ENCODE results near the gene TNFRSF4.

TNFRSF4 gene

DNA sequence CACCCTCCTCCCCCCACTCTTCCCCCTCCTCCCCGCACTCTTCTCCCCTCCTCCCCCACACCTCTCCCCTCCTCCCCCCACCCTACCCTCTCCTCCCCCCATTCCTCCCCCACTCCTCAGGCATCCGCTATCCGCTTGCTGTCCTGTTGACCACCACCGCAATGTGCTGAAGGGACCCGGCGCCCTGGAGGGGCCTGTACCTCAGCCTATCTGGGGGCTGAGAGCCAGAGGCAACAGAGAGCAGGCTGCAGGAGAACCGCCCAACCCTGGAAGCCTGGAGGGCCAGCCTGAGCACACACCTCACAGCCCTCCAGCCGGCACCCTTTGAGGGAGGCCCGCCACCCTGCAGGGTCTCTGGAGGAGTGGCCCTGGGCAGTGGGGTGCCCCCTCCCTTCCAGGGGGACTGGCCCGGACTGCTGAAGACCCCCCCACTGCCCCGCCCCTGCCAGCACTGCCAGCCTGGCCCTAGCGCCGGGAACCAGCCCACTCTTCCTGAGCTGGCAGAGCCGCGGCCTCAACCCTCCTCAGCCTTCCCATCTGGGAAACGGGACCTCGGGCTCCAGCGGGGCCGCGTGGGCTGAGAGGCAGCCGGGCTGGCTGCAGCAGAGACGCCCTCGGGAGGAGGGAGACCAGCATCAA lies 31.3 kb upstream of the TNFRSF4 start:
- DNase-seq: no peak

DNA sequence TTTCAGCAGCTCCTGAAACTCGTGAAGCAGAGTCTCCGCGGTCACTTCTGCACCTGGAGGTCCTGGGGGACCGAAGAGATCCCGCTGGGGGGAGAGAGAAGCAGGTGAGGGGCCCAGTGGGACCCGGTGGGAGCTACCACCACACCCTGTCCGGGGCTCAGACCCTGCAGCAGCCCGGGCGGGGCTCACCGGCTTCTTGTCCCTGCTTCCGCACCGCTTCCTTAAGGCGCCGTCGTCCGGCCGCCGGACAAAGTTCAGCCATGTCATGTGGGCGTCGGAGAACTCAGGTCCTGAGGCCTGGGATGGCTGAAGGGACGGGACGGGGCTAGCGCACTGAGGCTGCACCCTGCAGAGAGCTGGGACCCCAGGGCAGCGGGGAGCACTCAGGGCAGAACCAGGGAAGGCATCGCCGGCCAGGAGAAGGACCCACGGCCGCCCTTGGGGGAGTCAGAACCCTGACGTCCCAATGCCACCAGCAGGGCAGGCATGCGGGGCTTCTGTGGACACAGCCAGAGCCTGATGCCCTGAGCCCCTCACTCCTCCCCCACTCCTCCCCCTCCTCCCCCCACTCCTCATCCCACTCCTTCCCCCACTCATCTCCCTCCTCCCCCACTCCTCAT lies 30.3 kb upstream of the TNFRSF4 start:
- DNase-seq: no peak

DNA sequence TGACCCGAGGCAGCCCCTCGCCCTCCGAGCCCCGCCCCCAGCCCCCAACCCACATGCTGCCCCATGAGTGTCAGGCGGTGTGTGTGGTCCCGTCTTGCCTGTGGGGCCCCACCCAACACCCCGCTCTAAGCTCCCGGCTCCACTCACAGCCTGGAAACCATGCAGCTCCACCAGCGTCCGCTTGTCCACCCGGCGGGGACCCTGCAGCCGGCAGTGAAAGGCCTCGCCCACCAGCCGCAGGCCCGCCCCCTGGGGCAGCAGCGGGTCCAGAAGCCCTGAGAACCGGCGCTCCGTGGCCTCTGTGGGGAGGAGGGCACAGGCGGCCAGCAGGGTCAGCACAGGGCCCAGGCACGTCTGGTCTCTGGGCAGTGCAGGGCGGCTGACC lies 29.8 kb upstream of the TNFRSF4 start:
- DNase-seq: no peak

DNA sequence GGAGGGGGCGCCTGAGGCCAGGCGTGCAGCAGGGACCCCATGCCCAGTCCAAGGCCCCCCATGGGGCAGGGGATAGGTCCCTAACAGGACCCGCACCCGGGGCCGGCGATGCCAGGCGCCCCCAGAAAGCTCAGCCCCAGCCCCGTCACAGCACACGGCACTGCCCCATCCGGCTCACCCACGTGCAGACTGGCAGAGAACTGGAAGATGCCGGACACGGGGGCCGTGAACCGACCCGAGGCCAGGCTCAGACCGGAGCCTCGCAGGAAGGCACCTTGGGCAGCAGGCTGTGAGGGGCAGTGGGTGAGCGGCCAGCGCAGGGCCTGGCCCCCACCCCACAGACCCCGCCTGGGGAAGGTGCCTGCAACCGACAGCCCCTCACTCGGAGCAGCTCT lies 29.3 kb upstream of the TNFRSF4 start:
- no peak for DNase-seq

DNA sequence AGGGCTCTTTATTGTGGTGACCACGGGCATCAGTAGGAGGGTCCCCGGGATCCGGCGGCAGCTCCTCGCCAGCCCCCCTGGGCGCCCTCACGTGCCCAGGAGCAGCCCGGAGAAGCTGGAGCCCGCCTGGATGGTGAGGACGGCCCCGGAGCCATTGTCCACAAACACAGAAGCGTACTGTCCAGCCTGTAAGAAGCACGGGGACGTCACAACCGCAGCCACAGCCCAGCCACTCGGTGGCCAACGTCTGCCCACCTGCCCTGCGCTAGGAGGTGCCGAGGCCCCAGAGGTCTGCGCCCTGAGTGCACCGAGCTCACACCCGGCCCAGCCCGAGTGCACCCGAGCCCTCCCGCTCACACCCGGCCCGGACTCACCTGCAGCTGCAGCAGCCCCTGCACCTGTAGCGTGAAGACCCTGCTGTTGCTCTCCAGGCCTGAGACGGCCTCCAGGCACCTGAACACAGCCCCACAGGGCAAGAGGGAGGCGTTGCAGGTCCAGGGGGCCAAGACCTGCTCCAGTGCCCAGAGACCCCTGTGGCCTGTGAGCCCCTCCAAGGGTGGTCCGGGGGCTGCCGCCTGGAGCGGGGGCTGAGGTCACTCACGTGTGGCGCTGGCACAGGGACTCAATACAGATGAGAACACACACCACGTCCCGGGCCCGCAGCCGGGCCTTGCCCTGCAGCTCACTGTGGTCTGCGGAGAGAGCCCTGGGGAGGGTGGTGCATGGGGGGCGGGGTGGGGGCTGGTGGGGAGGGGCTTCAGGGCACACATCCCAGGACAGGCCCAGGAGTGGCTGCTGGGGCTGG lies 28.7 kb upstream of the TNFRSF4 start:
- DNase-seq: no peak

DNA sequence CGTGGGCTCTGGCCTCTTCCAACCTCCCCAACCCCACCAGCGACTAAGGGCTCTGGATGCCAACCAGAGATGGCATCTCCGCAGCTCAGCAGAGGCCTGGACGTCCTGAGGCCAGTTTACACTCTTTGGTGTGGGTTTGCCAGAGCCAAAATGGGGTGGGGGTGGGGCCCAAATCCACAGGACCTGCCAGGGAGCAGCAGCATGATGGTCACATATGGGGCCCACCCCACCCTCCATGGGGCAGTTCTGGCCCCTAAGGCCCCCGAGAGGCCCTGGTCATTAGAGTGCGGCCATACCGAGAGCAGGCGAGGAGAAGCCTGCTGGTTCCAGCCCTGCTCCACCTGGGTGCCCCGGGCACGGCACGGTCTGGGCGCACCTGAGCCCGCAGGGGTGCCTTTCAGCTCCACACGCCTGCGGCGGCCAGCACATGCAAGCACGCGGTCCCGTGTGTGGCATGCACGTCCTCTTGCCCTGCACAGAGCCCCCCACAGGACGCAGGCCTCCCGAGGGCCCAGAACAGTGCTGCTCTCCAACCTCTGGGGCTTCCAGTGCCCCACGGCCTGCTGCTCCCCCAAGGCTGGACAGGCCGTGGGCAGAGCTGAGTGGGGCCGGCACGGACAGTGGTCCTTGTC lies 27.8 kb upstream of the TNFRSF4 start:
- no peak for DNase-seq

DNA sequence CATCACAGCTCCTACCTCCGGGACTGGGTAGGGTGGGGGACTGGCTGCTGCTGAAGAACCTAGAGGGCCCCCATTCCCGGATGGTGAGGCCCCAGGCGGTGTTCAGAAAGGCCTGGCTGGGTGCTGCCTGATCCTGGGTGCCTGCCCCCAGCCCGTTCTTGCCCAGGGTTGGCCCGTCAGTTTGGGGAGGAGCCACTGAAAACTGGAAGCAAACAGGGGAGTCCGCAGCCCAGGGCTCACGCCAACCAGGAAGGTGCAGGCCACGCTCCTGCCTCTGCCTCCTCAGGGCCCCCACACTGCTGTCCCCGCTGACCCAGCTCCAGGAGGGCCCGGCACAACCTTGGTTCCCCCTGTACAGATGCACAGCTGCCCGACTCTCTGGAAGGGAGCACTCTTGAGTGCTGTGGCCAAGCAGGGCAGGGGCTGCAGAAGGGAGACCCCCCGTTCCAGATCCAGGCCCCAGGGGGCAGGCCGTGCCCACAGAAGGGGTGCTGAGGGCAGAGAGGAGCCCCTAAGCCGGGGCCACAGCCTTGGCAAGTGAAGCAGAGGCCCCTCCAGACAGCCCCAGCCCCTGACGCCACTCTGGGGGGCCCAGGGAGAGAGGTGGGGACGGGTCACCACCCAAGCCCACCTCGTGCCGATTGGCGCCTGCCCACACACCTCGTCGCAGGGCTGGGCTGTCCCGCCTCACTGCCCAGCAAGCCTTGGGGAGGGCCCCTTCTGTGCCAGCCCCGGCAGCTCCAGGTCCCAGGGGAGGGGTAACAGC lies 27.1 kb upstream of the TNFRSF4 start:
- DNase-seq: no peak

DNA sequence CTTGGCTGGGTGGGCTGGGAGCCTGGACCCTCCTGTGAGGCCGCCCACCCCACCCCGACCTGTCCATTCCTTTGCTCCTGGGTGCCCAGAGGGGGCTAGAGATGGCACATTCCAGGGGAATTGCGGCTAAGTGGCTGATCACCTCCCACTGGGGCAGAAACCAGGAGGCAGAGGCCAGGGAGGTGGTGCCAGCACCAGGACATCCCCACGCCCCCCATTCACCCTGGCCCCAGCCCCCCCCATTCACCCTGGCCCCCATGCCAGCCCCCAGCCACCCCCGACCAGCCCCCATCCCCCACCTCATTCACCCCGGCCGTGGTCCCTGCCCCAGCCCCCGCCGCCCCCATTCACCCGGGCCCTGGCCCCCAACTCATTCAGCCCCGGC lies 26.4 kb upstream of the TNFRSF4 start:
- no peak for DNase-seq

DNA sequence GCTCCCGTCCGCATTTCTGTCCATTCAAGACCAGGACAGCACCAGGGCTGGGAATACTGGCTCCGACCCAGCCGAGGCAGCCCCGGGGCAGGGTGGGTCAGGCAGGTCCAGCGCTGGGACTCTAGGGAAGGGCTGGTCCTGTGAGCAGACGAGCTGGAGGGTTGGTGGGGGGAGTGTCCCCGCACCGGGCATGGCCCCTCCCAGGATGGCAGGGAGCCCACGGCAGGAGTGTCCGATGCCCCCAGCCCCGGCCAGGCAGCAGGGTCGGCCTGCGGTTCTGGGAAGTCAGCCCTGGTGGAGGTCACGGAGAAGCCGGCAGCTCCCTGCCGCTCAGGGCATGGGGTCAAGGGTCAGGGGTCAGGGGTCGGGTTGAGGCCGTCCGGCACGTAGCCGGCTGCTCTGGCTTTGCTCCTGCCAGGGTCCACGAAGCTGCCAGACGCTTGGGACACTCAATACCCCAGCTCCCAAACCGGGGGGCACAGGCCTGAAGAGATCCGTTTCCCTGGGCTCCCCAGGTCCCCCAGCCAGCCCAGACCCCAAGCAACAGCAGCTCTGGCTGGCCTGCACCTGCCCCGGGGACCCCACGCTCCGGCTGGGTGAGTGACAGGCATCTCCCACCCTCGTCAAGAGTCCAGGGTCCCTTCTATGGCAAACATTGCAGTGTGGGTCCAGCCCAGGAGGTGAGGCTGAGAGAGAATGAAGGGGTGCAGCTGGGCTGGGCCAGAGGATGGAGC lies 25.8 kb upstream of the TNFRSF4 start:
- DNase-seq: no peak

DNA sequence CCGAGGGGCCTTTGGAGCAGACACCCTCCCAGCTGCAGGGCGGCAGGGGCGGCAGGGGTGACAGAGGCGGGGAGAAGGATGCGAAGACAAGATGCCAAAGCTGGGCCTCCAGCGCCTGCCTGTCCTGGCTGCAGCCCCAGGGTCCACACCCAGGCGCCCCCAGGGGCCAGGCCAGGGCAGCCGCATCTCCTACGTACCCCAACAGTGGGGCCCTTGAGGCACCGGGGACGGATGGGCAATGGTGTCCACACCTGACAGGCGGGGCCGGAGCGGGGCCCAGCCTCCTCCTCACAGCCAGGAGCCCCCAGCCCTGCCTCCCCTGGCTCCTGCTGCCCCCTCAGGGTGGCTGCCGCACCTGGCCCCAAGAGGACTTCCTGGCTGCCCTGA lies 25.3 kb upstream of the TNFRSF4 start:
- DNase-seq: no peak

DNA sequence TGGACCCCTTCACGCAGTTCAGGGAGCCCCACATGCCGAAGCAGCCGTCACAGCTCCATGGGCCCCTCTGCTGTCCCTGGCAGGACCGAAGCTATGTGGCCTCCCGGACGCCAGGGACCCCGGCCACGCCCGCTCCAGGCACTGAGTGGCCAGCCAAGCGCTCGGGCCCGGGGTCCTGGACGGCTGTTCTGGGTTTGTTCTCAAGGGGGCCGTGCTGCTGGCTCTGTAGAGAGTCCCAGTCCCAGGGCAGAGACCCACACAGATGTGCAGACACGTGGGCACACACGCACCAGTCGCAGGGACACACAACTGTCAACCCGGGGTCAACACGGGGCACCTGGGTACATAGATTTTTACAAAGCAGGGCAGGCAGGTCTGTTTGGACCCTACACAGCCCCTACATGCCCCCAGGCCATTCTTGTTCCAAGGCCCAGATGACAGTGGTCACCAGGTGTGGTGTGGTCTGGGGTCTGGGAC lies 24.8 kb upstream of the TNFRSF4 start:
- DNase-seq: no peak

DNA sequence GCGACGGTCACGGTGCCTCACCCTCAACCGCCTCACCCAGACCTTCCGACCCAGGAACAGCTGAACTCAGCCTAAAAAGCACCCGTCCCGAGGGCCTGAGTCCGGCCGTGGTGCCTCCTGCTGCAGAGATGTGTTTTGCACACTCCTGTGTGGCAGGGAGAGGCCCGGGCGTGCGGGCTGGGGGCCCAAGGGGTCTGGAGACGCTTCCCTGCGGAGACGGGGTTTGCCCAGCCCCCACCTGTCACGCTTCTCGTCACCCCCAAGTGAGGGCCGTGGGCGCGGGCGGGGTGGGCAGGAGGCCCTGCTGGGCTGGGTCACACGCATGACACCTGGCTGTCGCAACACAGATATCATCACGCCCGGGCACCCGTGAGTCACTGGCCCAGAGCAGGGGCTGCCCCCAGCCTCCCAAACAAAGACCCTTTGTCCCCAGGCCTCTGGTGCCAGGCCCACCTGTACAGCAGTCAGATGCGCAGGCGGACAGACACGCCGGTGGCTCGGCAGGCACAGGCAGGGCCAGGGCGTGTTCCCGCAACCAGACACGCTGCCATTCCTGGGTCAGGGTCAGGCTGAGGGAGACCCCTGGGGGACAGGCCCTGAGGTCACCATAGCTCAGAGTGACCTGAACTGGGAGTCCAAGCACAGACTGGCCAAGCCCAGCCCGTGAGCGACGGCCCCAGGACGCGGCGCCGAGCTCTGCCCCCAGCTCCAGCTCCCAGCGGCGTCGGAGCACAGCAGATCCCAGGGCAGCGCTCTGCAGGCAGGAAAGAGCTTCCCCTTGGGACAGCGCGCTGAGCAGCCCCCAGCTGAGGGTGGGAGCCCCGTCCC lies 24.1 kb upstream of the TNFRSF4 start:
- DNase-seq: no peak

DNA sequence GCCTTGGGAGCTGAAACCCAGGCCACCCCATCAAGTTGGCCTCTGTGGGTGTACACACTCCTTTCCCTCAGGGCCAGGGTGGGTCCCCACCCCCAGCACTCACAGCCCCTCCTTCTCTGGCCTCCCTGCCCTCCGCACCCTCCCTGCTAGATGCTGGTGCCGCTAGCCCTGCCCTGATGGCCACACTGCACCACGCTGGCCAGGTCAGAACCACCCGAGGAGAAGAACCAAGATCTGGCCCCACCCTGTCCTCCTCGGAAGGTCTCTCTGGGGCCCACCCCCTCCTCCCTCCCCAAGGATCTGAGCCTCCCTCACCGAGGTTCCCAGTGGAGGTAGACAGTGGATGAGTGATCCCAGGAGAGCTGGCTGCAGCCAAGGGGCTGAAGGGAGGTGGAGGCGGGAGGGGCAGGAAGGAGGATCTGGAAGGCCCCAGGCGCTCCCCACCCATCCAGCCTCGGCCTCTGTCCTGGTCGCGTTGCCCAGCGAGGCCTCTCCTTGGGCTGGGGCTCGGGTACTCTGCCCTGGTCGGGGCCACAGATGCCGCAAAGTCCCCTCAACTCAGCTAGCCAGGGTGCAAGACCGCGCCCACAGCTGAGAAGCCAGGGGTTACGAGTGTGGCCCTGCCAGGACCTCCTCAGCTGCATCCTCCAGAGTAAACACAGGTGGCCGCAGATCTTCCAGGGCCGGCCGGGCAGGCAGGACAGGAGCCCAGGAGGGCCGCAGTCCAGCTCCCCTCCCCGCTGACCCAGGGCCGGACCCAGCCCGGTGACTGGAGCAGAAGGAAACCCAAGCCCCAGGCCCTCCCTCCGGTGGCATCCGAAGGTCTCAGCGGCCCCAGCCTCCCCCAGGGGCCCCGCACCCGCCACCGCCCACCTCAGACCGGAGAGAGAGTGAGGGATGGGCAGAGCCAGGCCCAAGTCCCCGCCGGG lies 23.3 kb upstream of the TNFRSF4 start:
- no peak for DNase-seq

DNA sequence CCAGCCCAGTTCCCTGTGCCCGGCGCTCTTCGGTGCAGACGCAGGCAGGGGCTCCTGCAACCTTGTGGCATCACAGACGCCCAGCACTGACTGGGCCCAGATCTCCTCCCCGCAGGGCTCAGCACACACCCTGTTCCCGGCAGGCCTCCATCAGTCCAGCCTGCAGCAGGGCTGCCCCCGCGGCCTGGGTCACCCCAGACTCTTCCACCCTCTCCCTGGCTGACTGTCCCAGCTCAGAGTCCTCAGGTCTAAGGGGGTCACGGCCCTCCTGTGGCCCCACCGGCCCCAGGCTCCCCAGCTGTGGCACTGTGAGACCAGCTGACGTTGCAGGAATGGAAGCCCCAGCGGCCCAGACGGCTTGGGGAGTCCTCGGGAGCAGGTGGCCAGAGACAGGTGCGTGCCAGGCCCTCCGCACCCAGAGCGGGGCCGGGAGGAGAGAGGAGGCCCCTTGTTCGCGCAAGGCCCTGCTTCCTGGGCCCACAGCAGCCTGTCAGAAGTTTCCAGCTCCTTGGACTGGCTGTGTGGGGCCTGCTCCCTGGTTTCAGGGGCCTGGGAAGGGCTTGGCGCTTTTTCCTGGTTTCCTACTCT lies 22.3 kb upstream of the TNFRSF4 start:
- no peak for DNase-seq

DNA sequence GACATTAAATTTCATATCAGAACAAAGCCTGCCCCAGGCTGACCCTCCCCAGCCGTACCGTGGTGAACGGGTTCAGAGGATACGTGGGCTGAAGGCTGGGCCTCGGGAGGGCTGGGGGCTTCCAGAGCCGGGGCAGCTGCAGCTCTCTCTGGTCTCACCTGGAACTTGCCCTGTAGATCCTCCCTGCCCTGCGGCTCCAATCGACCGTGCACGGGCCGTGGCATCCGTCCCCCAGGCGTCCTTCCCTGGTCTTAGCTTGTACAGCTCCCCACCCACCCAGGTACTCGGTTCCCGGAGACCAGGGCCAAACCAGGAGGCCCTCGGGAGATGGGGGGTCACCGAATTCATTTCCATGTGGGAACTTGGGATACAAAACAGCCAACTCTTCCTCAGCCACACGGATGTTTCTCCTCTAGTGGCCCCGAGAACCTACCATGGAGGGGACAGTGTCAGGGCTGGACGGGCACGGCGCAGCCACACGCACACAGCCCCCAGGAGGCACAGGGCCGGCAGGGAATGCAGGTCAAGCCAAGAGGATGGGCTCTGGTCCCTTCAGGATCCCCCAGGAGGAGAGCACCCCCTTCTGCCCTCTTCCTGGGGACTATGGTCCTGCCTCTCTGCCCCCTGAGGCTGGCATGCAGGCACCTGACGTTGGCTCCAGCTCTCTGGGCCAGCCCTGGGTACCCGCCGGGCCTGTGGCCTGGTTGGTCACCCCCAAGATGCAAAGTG lies 21.2 kb upstream of the TNFRSF4 start:
- DNase-seq: no peak

DNA sequence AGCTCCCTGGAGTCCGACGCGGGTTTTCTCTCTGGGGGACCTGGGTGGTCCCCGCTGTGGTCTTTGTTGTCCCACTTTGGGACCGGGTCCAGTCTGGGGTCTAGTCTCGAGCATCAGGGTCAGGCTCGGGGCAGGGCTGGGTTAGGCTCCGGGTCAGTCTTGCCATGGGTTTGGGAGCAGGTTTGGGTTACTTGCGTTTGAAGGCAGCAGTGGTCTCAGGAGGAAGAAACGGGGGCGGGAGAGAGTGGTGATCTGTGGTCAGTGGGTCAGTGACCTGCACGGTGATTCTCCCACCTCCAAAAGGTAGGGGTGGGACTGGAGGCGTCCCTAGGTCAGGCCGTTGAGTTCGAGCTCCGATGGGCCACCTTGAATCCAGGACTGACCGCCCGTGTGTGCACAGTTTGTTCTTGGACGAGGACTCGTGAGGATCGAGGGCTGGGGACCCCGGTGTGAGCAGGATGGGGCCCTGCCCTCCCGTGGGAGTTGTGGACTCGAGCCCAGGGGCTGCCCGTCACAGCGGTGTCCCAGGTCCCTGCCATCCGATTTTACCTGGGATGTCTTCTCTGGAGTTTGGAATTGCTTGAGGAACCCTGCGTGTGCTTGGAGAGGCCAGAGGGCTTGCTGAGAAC lies 20.3 kb upstream of the TNFRSF4 start:
- no peak for DNase-seq

DNA sequence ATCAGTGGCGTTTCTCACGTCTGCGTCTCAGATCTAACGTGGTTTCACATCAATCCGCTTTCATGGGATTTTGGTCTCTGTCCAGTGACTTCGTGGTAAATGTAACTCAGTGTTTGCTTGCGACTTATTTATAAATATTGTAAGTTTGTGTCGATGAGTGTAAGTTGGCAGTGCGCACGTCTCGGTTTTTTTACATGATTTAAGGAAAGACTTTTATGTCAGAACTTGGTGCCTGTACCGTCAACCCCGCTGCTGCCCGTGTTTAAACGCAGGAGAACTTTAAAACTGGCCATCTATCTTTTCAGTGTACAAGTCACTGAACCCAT lies 19.6 kb upstream of the TNFRSF4 start:
- no peak for DNase-seq

DNA sequence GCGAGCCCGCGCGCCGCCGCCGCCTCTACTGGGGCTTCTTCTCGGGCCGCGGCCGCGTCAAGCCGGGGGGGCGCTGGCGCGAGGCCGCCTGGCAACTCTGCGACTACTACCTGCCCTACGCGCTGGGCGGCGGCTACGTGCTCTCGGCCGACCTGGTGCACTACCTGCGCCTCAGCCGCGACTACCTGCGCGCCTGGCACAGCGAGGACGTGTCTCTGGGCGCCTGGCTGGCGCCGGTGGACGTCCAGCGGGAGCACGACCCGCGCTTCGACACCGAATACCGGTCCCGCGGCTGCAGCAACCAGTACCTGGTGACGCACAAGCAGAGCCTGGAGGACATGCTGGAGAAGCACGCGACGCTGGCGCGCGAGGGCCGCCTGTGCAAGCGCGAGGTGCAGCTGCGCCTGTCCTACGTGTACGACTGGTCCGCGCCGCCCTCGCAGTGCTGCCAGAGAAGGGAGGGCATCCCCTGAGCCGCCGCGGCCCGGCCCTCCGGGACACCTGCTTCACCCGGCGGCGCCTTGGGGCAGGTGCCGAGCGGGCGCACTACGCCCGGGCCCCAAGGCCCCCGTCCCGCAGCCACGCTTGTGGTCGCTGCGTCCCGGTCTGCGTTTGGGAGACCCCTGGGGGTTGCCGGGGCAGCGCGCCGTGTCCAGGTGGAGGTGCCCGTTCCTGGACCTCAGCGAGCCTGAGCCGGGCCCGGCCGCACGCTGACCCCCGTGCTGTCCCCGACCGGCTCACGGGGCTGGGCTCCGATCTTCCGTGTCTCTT lies 19.0 kb upstream of the TNFRSF4 start:
- no peak for DNase-seq

All from SIG-M5 (cell line).